Ammon's horn (tissue), 1 donor: Measurements from ENCODE around the gene KIAA1671.

Experiments
- DNase-seq: peaks from one replicate; pipeline ENCODE4 v3.0.0-alpha.2; 2016; ENCODE audit warnings: low spot score

KIAA1671 gene

DNA sequence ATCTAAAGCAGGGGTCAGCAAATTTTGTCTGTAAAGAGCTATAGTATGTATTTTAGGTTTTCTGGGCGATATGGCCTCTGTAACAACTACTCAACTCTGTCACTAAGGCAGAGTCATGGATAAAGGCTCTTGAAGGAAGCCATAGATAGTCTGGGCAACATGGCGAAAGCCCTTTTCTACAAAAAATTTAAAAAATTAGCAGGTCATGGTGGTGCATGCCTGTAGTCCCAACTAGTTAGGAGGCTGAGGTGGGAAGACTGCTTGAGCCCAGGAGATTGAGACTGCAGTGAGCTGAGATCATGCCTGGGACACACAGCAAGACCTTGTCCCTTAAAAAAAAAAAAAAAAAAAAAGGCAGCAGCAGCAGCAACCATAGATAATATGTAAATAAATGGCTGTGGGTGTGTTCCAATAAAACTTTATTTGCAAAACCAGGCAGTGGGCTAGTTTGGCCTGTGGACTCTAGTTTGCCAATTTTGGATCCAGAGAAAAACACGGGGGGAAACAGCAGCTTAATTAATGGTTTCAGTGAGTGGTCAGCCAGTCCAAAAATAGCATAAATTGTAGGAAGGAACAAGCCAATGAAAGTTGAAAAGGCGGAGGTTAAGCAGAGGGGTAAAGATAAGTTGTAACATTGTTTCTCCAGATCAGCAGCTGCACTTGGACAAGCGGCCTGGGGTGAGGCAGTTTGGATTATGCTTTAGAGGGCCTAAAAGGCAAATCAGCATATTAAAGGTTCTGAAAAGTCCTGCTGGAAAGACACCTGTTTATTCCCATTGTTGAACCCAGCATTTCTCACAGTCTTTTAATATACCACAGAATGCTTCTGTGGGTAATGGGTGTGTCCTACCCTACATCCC is 62.6 kb downstream of the KIAA1671 start:
- DNase-seq, result no peak

DNA sequence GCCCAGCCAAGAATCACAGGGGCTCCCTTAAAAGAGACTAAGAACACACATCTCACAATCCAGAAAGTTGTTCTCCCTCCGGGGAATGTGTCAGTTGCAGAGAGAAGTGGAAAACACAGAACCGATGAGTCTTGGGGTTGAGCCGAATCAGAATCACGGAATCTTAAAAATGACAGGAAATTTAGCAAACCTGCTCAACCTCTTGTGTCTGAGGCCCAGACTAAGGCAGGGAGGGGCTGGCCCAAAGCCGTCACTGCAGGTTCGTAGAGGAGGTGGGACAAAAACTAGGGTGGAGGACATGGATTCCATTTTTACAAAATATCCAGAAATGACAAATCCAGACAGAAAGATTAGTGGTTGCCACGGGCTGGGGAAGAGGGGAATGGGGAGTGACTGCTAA is 63.8 kb downstream of the KIAA1671 start:
- DNase-seq, result no peak

DNA sequence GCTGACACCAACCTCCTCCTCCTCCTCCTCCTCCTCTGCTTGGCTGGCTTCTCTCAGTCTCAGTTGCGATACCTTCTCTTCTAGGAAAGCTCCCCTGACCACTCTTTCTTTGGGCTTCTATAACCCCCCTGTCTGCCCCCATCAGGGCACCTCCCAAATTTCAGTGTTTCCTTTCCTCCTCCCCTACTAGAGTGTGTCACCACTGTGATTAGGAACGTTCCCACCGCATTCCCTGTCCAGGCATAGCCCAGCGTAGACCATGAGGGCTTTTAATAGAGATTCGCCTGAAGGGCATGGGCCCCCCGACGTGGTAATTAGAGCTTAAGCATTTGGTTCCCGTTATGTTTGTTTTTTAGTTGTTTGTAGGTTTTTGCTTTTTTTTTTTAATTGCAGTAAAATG is 65.5 kb downstream of the KIAA1671 start:
- DNase-seq, result no peak

DNA sequence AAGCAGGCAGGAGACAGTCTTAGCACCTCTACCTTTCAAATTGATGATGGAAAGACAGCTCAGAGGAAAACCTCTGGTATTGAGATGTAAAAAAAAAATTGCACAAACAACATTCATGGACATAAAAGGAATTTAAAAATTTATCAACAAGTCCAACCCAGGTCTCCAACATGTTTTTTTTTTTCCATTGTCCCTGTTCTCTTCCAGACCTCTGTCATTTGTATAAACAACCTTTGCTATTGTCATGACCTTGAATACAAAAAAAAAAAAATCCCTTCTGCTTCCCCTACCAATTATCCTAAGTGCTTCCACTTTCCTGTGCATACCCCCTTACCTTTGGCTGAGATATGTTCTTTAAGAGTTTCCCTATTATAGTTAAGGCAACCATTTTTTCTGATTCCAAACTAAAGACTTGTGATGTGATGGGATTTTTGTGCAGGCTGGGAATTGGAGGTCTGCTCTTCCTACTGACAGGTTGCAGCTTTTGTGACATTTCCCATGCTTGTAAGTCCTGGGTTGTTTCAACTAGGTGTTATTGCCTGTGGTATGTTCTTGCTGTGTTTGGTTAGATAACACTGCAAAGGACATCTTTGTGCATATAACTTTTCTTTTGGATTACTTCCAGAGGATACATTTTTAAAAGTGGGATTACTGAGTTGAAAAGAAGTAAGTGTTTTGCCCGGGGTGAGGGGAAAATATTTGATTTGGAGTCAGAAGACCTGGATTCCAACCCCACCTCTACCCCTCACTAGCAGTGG is 67.1 kb downstream of the KIAA1671 start:
- DNase-seq, result no peak

GRCh38 chr22:25021409-25021808 is 68.9 kb downstream of the KIAA1671 start:
- peak; percentile 43 for DNase-seq

DNA sequence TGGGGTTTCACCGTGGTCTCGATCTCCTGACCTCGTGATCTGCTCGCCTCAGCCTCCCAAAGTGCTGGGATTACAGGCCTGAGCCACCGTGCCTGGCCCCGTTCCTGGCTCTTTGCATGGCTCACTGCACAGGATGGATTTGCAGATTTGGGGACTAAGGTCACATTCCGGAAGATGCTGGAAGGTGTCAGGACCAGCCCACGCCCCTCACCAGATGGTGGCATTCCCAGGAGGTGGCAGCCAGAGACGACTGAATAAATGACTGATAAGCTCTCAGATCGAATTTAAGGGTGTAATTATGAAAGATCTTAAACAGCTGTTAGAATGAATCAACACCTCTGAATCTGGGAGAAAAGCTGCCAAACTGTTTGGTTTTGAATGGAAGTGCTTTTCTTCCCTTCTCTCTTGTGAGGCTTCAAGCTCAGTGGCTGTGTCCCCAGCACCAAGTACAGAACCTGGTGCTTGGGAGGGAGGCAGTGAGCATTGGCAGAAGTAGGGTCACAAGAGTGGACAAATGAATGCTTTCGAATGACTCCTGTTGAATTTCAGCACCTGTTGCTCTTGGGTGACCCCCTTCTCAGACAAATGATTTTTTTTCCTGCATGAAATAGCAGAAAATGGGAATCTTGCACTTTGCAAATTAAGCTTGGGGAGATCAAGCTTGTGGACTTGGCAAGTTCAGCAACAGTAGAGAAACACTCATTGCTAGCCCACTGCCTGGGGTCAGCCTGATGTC is 69.6 kb downstream of the KIAA1671 start:
- DNase-seq, result no peak

DNA sequence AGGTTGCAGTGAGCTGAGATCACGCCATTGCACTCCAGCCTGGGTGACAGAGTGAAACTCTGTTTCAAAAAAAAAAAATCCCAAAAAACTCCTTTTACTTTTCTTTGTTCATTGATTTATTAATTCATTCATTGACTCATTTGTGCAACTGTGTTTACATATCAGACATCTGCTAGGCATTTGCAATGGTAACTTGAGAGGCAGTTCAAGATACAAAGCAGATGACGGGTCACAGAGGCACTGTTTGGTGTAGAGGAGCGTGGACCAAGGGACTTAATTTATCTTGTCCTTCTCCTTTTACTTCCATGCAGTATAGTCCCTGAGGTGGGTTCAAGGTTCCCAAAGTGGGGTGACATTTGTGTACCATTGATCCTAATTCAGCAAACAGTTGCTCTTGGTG is 71.4 kb downstream of the KIAA1671 start:
- no peak for DNase-seq

GRCh38 chr22:25024895-25025294 is 72.4 kb downstream of the KIAA1671 start:
- no peak for DNase-seq

- DNase-seq, result peak; percentile 27
Measured at GRCh38 chr22:25025491-25026400, 73.2 kb downstream of the KIAA1671 start.

DNA sequence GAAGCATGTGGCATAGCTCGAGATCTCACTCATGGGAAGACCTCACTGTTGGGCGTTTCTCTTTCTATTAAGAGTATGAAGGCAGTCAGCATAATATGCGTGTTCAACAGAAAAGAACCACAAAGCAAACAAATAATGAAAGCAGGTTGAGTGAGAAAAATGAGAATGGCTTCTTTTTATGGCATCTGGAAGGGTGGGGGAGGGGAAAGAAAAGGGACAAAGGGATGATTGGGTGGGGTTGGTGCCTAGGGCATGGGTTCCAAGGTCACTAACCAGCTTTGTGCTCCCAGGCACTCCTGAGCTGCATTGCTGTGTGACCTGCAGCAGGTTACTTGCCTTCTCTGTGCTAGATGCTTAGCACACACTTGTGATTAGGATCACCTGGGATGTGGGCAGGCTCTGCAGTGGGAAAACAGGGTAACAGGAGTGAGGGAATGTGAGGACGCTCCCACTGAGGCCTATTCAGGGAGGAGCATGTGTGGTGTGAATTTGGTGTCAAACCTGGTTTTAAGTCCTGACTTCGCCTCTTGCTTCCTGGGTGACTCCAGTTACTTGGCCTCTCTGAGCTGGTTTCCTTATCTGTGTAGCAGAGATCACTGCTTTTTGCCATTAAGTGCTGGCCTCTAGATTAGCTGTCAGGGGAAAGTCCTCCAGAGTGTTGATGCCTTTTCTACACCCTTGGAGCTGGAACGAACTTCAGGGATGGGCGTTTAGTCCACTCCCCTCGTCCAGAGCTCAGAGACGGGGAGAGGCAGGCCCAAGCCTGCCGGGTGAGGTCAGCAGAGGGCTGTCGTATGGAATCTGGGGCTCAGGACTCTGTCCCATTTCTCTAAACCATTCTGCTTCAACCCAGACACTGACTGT is 74.8 kb downstream of the KIAA1671 start:
- DNase-seq, result no peak

DNA sequence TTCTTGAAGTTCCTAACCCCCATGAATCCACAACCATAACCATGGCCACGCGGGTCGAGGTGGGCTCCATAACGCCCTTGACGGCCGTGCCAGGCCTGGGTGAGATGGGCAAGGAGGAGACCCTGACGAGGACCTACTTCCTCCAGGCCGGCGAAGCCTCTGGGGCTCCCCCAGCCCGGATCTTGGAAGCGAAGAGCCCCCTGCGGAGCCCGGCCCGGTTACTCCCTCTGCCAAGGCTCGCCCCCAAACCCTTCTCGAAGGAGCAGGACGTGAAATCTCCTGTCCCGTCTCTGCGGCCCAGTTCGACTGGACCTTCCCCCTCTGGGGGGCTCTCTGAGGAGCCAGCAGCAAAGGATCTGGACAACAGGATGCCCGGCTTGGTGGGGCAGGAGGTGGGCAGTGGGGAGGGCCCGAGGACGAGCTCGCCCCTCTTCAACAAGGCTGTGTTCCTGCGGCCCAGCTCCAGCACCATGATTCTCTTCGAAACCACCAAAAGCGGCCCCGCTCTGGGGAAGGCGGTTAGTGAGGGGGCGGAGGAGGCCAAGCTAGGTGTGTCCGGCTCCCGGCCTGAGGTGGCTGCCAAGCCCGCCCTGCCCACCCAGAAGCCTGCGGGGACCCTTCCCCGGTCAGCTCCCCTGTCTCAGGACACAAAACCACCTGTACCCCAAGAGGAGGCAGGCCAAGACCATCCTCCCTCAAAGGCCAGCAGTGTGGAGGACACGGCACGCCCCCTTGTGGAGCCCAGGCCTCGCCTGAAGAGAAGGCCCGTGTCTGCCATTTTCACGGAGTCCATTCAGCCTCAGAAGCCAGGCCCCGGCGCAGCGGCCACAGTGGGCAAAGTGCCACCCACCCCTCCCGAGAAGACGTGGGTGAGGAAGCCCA is 75.7 kb downstream of the KIAA1671 start:
- no peak for DNase-seq

DNA sequence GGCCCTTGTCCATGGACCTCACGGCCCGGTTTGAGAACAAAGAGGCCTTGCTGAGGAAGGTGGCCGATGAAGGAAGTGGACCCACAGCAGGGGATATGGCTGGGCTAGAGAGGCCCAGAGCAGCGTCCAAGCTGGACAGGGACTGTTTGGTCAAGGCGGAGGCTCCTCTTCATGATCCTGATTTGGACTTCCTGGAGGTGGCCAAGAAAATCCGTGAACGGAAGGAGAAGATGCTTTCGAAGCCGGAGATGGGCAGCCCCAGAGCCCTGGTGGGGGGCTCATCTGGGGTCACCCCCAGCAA is 76.3 kb downstream of the KIAA1671 start:
- DNase-seq, result no peak

GRCh38 chr22:25029181-25029580 is 76.7 kb downstream of the KIAA1671 start:
- DNase-seq, result no peak

DNA sequence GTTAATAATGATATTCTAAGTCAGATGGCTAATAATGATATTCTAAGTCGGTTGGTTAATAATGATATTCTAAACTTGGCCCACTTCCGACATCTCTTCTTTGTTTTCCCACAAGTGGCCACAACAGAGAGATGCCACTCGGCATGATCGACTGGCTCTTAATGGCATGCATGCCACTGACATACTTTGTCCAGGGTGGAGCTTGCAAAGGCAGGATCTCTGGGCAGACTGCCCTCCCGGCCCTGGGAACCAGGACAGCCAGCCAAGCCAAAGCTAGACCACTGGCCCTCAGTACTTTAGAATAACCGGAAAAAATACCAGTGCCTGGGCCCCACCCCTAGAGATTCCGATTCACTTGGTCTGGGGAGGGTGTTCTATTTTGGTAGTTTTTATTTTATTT is 78.1 kb downstream of the KIAA1671 start:
- peak; percentile 39 for DNase-seq

- DNase-seq, result no peak
Measured at GRCh38 chr22:25032066-25032465, 79.5 kb downstream of the KIAA1671 start.

DNA sequence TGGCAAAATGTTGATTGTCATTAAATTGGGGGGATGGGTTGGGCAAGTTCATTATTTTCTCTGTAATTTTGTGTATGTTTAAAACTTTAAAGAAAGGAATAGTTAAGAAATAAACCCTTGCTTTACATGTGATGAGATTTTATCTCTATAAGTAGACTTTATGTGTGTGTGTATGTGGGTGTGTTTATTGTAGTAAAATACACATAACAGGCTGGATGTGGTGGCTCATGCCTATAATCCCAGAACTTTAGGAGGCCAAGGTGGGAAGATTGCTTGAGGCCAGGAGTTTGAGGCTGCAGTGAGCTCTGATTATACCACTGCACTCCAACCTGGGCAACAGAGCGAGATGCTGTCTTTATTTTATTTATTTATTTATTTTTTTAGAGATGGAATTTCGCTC is 83.2 kb downstream of the KIAA1671 start:
- no peak for DNase-seq

- DNase-seq, result no peak
Measured at GRCh38 chr22:25038239-25038638, 85.7 kb downstream of the KIAA1671 start.

DNA sequence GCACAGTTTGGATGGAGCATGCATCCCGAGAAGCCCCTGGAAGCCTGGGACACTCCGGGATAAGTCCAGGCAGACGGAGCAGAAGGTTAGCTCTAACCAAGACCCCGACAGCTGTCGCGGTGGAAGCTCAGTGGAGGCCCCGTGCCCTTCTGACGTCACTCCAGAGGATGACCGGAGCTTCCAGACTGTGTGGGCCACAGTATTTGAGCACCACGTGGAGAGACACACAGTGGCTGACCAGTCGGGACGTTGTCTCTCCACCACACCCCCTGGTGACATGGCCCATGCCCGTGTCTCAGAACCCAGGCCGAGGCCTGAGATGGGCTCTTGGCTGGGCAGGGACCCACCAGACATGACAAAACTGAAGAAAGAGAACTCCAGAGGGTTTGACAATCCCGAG is 86.3 kb downstream of the KIAA1671 start:
- DNase-seq, result no peak

DNA sequence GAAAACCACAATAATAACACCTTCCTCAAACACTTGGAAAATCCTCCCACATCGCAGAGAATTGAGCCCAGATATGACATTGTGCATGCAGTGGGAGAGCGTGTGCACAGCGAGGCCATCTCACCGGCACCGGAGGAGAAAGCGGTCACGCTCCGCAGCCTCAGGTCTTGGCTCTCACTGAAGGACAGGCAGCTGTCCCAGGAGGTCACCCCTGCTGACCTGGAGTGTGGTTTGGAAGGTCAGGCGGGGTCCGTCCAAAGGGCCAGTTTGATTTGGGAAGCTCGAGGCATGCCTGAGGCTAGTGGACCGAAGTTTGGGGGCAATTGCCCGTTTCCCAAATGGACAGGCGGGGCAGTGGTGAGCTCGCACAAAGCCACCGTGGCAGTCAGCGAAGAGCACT is 86.7 kb downstream of the KIAA1671 start:
- DNase-seq, result no peak

DNA sequence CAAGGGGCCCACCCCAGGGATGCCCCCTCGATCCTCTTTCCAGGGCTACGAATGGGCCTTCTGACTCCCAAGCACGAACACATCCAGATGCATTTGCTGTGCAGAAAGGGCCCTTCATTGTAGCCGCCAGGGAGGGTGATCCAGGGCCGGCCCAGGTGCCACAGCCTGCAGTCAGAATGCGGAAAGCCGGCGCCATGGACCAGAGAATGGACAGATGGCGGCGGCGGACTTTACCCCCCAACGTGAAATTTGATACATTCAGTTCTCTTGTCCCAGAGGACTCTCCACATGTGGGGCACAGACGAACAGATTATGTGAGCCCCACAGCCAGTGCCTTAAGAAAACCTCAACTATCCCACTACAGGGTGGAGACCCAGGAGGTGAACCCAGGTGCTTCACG is 87.2 kb downstream of the KIAA1671 start:
- no peak for DNase-seq
